Measurements from ENCODE around the gene FPGS.

The FPGS gene

DNA sequence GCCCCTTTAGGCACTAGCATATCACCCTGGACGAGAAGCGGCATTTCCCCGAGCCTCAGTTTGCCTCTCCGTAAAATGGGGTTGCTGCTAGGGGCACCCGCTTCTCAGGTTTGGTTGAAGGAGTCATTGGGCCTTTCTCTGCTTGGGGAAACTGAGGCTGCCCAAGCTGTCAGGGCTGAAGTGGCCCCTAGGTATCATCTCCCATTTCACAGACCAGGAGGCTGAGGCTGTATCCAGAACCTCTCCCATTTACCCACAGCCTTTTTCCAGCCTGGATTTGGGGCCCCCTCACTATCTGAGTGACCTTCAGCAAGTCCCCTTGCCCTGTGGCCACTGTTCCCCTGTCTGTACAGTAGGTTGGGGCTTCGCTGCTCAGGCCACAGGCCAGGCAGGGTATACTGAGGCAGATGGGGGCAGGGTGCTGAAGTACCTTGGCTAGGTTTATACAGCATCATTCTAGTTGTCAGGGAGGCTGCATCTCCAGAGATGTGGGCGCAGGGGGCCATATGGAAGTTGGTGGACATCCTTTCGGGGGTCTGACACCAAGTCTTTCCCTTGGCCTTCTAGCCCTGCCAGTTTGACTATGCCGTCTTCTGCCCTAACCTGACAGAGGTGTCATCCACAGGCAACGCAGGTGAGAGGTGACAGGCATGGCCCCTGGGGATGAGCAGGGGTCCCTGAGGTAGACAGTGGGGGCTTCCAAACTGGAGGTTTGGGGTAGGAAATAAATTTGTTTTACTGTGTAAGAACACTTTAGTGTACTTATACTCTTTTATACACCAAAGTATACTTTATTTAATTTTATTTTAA, 7.9 kb downstream of the FPGS start:
- DNase-seq (ENCODE audit: low read depth in 1 of 2, low spot score in 1 of 2): no peak

DNA sequence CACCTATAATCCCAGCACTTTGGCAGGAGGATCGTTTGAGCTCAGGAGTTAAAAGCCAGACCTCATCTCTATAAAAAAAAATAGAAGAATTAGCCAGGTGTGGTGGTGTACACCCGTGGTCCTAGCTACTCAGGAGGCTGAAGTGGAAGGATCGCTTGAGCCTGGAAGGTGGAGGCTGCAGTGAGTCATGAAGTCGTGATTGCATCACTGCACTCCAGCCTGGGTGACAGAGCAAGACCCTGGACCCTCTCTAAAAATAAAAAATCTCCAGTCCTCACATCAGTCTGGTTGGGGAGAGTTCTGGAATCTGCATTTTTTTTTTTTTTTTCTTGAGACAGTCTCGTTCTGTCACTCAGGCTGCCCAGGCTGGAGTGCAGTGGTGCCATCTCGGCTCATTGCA, 9.3 kb downstream of the FPGS start:
- no peak for DNase-seq (ENCODE audit: low read depth in 1 of 2, low spot score in 1 of 2)

DNA sequence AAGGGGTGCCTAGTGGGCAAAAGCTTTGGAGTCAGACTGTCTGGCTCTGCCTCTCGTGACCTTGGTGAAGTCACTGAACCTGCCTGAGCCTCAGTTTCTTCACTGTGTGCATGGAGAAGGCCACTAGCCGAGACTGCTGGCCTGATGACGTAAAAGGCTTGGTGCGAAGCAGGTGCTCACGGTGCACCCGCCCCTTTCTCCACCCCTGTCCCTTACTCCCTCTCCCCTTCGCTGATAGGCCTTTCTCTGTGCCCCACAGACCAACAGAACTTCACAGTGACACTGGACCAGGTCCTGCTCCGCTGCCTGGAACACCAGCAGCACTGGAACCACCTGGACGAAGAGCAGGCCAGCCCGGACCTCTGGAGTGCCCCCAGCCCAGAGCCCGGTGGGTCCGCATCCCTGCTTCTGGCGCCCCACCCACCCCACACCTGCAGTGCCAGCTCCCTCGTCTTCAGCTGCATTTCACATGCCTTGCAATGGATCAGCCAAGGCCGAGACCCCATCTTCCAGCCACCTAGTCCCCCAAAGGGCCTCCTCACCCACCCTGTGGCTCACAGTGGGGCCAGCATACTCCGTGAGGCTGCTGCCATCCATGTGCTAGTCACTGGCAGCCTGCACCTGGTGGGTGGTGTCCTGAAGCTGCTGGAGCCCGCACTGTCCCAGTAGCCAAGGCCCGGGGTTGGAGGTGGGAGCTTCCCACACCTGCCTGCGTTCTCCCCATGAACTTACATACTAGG, 10.4 kb downstream of the FPGS start:
- no peak for DNase-seq (ENCODE audit: low read depth in 1 of 2, low spot score in 1 of 2)

DNA sequence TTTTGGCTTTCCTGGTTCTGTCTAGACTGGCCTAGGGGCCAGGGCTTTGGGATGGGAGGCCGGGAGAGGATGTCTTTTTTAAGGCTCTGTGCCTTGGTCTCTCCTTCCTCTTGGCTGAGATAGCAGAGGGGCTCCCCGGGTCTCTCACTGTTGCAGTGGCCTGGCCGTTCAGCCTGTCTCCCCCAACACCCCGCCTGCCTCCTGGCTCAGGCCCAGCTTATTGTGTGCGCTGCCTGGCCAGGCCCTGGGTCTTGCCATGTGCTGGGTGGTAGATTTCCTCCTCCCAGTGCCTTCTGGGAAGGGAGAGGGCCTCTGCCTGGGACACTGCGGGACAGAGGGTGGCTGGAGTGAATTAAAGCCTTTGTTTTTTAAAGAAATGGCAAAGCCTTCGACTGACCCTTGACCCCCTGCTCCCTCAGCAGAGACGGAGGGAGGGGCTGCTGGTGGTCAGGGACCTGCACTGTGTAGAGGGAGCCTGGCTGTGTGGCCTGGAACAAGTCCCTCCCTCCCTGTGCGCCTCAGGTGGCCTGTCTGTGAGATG, 11.1 kb downstream of the FPGS start:
- no peak for DNase-seq (ENCODE audit: low read depth in 1 of 2, low spot score in 1 of 2)

DNA sequence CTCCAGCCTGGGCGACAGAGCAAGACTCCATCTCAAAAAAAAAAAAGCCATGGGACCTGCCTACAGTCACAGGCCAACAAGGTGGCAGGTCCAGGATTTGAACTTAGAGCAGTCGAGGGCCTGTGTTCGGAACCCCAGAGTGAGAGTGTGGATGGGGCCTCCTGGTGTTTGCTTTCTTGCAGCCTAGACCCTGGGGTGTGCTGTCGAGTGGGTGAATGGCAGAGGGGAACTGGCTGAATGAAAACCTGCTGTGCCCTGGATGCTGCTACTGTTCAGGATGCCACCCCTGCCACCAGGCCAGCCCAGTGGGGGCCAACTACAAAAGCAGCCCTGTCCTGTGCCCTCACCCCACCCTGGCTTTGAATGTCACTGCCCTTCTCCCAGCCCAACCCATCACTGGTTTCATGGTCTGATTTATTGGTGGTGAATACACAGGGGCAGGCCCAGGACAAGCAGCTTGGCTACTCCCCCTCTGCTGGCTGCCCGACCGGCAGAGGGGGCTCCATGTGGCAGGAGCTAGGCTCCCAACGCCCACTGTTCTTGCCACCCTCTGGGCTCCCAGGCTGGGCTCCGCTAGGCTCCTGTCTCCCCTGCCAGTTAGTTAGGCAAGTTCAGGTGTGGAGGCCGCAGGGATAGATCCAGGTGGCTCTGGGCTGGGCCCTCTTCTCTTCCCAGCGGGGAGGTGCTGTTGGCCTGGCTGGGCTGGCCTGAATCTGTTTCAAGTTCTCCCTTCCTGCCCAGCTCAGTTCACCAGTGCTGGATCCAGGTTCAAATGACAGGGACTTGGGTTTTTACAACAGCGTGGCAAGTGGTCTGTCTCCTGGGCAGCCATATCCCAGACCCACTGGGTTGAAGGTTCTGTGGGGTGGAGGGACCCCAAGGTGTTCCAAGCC, 12.2 kb downstream of the FPGS start:
- no peak for DNase-seq (ENCODE audit: low read depth in 1 of 2, low spot score in 1 of 2)

DNA sequence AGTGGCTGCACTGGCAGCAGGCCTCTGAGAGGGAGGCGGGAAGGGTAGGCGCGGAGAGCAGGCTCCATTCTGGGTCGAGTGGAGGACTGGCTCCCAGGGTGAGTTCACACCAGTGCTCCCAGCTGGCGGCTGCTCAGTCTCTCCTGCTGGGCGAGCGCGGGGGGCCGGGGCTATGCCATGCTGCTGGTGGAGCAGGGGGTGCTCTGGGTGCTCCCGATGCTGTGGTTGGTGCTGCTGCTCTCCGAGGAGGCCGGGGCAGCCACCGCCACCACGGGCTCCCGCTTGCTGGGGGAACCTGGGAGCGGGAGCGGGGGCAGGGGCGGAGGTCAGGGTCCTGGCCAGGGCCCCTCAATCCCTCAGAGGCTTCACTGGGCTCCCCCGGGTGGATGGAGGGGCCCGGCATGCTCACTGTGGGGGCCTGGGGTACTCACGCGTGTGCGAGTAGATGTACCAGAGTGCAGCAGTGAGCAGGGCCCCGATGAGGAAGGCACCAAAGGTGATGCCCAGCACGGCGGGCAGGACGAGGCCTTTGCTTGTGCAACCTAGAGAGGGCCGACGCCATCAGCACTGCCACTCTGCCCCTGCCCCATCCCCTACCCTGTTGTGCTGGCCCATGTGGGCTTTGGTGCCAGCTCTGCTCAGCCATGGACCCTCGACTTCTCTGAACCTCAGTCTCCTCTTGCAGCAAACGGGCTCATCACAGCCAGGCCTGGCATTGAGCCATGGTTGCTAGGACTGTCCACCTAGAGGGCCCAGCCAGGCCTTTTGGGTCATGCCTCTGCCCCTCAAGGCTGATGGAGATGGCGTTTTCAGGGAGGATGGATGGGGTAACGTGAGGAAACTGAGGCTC, 13.1 kb downstream of the FPGS start:
- no peak for DNase-seq (ENCODE audit: low read depth in 1 of 2, low spot score in 1 of 2)

DNA sequence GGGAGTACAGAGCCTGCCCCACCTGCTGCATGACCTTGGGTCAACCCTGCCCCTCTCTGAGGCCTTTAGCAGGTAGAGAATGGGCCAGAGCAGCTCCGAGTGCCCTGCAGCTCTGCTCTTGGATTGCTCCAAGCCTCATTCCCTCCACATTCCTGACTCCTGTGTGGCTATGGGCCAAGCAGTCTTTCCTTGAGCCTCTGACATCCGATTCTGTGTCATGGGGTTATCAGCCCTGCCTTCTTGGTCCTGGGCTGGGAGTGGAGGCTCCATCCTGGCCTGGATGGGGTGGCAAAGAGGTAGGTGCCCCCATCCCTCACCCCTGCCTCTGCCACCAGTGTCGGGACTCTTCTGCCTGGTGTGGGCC, 13.7 kb downstream of the FPGS start:
- no peak for DNase-seq (ENCODE audit: low read depth in 1 of 2, low spot score in 1 of 2)

DNA sequence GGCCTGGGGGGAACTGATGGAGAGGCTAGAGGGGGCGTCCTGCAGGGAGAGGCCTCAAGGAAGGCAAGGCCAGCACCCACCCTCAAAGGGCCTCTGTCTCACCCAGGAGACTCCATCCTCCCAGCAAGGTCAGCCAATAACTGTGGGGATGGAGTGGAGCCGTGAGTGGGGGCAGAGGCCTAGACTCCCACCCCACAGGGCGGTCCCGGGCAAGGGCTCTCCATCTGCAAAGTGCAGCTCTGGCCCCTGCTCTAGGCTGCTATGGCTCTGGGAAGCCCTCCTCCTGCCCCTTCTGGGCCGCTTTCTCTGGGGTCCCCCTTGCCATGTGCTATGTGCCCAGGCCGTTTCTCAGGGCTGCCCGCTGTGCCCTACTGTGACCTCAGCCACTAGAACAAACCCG, 14.0 kb downstream of the FPGS start:
- DNase-seq (ENCODE audit: low read depth in 1 of 2, low spot score in 1 of 2): no peak

DNA sequence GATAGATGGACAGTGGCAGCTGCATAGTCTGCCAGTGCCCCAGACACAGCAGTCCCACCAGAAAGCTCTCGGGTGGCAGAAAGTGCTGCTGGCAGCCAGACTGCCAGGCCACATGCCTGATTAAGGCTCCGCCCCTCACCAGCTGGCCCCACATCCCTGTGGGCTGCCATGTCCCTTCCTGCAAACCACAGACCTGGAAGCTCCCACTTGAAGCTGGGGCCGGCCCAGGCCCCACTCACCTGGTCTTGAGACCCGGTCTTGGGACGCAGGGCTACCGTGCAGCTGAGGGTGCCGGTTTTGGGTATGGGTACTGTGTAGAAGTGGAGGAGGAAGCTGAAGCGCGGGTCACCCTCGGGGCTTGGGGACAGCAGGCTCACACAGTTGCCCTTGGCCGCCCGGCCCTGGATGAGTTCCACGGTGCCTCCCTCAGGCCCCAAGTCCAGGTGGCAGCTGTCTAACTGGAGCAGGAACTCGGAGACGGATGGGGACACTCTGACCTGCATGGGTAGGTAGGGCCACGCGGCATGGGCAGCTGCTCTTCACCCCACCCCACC, 15.3 kb downstream of the FPGS start:
- DNase-seq (ENCODE audit: low read depth in 1 of 2, low spot score in 1 of 2): no peak

DNA sequence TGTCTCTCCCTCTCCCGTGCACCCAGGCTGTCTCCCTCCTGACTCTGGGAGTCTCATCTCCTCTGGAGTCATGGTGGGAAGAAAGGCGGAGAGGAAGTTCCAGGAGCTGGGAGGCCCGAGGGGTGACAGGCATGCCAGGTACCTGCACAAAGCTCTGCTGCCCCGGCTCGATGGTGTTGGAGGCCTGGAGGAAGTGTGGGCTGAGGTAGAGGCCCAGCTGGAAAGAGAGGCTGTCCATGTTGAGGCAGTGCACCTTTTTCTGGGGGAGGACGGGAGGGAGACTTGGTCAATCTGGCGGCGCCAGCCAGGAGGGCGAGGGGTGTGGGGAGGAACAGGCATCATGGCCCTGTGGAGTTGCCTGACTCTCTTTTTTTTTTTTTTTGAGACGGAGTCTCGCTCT, 15.9 kb downstream of the FPGS start:
- no peak for DNase-seq (ENCODE audit: low read depth in 1 of 2, low spot score in 1 of 2)

DNA sequence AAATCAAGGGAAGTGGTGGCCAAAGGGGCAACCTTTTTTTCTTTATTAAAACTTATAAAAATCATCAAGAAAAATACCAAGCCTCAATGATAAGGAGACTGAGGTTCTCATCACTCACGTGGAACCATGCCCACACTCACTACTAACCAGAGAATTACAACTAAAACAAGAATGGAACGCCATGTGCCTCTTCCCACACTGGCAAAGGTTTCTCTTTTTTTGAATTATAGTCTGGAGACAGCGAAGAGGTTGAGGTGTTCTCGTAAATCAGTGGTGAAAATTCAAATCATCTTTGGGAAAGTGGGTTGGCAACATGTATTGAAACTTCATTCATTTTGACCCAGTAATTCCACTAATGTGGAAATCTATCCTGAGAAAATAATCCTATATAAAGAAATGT, 19.4 kb downstream of the FPGS start:
- no peak for DNase-seq (ENCODE audit: low read depth in 1 of 2, low spot score in 1 of 2)

DNA sequence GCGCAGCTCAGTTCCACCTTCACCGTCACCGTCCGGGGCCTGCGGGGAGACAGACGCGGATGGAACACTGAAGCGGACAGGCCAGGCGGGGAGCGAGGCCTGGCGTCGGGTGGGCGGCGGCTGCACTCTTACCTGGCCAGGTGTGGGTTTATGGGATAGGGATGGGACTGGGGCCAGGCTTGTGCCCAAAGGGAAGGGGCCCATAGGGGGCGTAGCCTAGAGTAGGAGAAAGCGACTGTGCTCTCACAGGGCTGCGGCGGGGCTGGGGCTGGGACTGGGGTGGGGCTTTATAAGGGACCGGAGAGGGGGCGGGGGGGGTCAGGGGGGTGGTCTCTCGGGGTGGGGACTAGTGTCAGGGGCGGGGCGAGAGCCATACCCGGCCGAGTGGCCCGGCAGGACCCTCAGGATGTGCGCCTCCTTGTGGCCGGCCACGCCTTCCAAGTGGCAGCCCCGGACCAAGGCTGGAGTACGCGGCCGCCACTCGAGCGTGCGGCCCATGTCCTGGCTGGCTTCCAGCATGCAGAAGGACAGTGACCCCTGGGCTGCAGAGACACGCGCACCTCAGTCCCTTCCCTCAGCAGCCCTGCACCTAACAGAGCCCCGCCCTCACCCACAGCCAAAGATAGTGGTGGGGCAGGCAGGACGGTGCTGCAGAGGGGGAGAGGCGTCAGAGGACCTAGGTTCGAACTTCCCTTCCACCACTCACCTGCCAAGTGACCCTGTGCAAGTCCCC, 22.8 kb downstream of the FPGS start:
- DNase-seq (ENCODE audit: low read depth in 1 of 2, low spot score in 1 of 2): no peak

DNA sequence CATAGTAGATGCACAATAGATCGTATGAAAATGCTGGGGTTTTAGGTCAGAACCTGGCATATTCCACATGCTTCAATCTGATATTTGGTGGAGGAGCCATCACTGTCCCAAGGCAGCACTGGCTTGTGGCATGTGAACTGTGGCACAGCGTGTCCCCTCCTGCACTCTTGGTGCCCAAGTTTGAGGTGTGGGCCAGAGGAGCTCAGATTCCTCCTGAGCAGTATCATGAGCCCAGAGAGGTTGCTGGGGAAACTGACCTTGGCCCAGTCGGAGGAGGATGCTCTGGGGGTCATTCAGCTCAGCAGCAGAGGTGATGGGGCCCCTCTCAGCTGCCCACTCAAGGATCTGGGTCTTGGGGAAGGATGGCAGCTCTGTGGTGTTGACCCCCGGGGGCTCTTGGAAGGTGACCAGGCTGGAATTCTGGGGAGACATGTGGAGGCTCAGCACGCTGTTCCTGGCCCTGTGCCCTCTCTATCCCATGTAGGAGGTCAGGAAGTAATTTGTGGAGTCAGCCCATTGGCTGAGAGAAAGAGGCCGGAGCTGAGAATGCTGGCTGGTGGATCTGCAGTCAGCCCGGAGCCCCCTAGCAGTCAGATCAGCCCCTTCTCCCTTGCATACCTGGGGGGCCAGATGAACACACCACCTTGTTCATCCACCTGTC, 23.7 kb downstream of the FPGS start:
- DNase-seq (ENCODE audit: low read depth in 1 of 2, low spot score in 1 of 2): no peak

DNA sequence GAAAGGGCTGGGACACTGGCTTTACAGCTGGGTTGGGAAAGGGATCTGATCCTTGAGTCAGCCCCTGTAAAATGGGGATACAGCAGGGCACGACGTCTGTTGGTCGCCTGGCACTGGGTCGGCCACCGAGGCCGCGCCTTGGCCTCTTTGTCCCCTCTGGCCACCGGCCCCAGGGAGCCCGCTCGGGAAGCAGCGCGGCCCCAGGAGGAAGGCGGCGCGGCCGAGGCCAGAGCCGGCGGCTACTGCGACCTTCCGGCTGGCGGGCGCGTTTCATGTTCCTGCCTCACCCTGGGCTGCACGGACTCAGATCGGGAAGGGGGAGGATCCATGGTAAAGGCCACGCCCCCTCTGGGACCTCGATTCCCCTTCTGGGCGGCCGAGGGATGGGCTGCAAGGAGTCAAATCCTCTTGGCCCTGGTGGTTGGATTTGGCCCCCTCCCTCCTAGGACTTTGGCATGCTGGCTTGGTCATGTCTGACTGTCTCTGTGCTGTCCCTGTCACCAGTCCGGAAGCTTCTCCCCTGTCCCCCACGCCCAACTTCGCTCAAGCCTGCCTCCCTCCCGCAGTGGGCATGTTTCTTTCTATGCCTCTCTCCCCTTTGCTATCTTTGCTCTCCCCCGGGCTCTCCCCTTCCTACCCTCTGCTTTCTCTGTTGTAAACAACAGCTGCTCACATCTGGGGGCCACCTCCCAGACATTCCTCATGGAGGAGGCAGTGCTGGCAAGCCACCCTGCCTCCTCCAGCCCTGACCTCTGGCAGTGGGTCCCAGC, 25.8 kb downstream of the FPGS start:
- no peak for DNase-seq (ENCODE audit: low read depth in 1 of 2, low spot score in 1 of 2)

DNA sequence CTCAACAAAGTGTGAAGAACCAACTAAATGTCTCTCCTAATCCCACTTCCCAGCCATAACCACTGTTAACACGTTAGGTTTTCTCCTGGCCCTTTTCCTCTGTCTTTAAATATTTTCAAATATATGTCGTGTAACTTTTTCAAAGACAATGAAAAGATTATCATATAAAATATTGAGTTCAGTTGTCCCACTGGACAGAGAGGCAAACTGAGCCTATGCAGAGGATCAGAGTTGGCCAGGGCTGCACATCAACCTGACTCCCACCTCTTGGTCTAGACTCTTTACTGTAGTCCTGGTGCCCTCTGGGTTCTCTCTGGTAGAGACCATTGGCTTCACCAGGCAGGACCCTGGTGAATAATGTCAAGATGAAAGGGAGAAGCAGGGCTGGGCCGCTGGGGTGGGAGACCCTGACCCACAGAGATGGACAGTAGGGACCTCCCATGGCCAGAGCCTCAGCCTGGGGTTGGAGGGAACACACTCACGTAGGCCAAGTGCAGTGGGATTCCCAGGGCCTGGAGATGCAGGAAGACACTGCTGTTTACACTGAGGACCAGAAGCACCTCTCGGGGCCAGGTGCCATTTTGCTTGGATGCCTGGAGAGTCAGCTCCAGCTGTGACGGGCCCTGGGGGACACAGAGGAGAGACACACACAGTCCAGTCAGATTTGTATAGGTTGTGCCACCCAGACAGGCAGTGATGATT, 26.7 kb downstream of the FPGS start:
- DNase-seq (ENCODE audit: low read depth in 1 of 2, low spot score in 1 of 2): no peak

DNA sequence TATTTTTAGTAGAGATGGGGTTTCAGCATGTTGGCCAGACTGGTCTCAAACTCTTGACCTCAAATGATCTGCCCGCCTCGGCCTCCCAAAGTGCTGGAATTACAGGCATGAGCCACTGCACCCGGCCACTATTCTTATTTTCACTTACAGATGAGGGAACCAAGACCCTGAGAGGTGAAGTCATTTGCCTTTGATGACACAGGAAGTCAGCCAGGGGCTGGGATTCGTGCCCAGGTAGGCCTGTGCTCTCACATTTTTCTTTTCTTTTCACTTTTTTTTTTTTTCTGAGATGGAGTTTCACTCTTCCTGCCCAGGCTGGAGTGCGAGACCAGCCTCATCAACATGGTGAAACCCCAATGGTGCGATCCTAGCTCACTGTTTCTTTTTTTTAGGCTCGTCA, 29.6 kb downstream of the FPGS start:
- no peak for DNase-seq (ENCODE audit: low read depth in 1 of 2, low spot score in 1 of 2)

DNA sequence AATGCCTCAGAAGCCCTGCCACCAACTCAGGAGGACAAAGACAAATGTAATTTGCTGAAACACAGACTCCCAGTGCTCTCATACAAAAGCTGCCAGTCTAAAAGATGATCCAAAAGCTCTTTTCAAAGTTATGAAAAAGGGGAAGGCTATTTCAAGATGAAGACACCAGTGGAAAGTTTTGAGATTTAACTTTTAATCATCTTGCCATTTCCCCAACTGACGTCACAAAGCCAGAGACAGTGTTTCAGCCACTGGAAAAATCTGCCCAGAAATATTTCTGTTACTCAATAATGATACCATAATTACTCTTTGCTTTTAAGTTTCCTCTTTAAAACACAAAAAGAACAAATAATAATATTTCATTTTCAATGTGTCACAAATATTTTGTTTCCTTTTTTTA, 30.9 kb downstream of the FPGS start:
- no peak for DNase-seq (ENCODE audit: low read depth in 1 of 2, low spot score in 1 of 2)
